Mesodermal cell (in vitro differentiated cells): Measurements from ENCODE around the gene ATP6V1G2.

Source experiments
- H3K27ac ChIP-seq: 2 replicates; pipeline ENCODE4 v1.7.0; 2013; ENCODE audit warnings: mild to moderate bottlenecking, low read depth, low read length, moderate library complexity; ENCODE audit not compliant: severe bottlenecking
- H3K36me3 ChIP-seq: 2 replicates; pipeline ENCODE4 v1.7.1; 2013; ENCODE audit warnings: mild to moderate bottlenecking, low read length, moderate library complexity; ENCODE audit not compliant: control insufficient read depth, insufficient read depth
- H3K4me1 ChIP-seq: one replicate; pipeline ENCODE4 v1.7.1; 2013; ENCODE audit warnings: mild to moderate bottlenecking, low read length; ENCODE audit not compliant: insufficient read depth, control insufficient read depth, poor library complexity, severe bottlenecking
- H3K4me3 ChIP-seq: 2 replicates; pipeline ENCODE4 v1.7.0; 2013; ENCODE audit warnings: low read length, control low read depth, mild to moderate bottlenecking; ENCODE audit not compliant: insufficient read depth, poor library complexity, severe bottlenecking; ENCODE audit errors: extremely low read depth
- H3K9me3 ChIP-seq: 2 replicates; pipeline ENCODE4 v1.7.1; 2013; ENCODE audit warnings: mild to moderate bottlenecking, low read length, moderate library complexity; ENCODE audit not compliant: control insufficient read depth
- WGBS, 2 experiments: methylation state at CpG; one replicate each; pipeline ENCODE4 v1.1.5; 2013; ENCODE audit warnings: missing lambda C conversion rate in 2 of 2; ENCODE audit not compliant: insufficient coverage in 2 of 2; 5-methylcytosine and 5-hydroxymethylcytosine counted together

ATP6V1G2 gene

DNA sequence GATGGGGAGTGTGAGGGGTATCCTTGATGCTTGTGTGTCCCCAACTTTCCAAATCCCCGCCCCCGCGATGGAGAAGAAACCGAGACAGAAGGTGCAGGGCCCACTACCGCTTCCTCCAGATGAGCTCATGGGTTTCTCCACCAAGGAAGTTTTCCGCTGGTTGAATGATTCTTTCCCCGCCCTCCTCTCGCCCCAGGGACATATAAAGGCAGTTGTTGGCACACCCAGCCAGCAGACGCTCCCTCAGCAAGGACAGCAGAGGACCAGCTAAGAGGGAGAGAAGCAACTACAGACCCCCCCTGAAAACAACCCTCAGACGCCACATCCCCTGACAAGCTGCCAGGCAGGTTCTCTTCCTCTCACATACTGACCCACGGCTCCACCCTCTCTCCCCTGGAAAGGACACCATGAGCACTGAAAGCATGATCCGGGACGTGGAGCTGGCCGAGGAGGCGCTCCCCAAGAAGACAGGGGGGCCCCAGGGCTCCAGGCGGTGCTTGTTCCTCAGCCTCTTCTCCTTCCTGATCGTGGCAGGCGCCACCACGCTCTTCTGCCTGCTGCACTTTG lies 29.0 kb upstream of the ATP6V1G2 start, which contains the start of gene TNF:
Gene TNF, plus strand, starts transcription at position 231 of the 567 bp plus-strand sequence. Its CDS starts 177 bp downstream, at position 408.
- Histone ChIP-seq H3K36me3 (no peaks in the 10 kb centered on the region), H3K4me1 (peaks cover 11% of the 10 kb centered on the region), H3K27ac (no peak within 1 kb of the TSS), H3K4me3 (no peak within 1 kb of the TSS), H3K9me3 (no peaks in the 10 kb centered on the region)
- WGBS, 2 experiments = 95 to 96% methylated on average over 14 to 18 of the region's 19 CpGs

DNA sequence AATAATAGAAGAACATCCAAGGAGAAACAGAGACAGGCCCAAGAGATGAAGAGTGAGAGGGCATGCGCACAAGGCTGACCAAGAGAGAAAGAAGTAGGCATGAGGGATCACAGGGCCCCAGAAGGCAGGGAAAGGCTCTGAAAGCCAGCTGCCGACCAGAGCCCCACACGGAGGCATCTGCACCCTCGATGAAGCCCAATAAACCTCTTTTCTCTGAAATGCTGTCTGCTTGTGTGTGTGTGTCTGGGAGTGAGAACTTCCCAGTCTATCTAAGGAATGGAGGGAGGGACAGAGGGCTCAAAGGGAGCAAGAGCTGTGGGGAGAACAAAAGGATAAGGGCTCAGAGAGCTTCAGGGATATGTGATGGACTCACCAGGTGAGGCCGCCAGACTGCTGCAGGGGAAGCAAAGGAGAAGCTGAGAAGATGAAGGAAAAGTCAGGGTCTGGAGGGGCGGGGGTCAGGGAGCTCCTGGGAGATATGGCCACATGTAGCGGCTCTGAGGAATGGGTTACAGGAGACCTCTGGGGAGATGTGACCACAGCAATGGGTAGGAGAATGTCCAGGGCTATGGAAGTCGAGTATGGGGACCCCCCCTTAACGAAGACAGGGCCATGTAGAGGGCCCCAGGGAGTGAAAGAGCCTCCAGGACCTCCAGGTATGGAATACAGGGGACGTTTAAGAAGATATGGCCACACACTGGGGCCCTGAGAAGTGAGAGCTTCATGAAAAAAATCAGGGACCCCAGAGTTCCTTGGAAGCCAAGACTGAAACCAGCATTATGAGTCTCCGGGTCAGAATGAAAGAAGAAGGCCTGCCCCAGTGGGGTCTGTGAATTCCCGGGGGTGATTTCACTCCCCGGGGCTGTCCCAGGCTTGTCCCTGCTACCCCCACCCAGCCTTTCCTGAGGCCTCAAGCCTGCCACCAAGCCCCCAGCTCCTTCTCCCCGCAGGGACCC lies 28.0 kb upstream of the ATP6V1G2 start:
- Histone ChIP-seq H3K4me1 (peaks cover 11% of the 10 kb centered on the region), H3K9me3 (no peaks in the 10 kb centered on the region), H3K4me3 (no peak overlapping the region), H3K27ac (no peak overlapping the region), H3K36me3 (no peaks in the 10 kb centered on the region)
- WGBS, 2 experiments = 91 to 92% methylated on average over 11 to 12 of the region's 14 CpGs

DNA sequence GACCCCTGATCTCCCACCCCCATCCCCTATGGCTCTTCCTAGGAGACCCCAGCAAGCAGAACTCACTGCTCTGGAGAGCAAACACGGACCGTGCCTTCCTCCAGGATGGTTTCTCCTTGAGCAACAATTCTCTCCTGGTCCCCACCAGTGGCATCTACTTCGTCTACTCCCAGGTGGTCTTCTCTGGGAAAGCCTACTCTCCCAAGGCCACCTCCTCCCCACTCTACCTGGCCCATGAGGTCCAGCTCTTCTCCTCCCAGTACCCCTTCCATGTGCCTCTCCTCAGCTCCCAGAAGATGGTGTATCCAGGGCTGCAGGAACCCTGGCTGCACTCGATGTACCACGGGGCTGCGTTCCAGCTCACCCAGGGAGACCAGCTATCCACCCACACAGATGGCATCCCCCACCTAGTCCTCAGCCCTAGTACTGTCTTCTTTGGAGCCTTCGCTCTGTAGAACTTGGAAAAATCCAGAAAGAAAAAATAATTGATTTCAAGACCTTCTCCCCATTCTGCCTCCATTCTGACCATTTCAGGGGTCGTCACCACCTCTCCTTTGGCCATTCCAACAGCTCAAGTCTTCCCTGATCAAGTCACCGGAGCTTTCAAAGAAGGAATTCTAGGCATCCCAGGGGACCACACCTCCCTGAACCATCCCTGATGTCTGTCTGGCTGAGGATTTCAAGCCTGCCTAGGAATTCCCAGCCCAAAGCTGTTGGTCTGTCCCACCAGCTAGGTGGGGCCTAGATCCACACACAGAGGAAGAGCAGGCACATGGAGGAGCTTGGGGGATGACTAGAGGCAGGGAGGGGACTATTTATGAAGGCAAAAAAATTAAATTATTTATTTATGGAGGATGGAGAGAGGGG lies 27.1 kb upstream of the ATP6V1G2 start:
- Histone ChIP-seq H3K36me3 (no peaks in the 10 kb centered on the region), H3K4me3 (no peak overlapping the region), H3K27ac (no peak overlapping the region), H3K4me1 (peaks cover 10% of the 10 kb centered on the region), H3K9me3 (no peaks in the 10 kb centered on the region)
- WGBS, 2 experiments = 86 to 88% methylated on average over 9 of the region's 9 CpGs

DNA sequence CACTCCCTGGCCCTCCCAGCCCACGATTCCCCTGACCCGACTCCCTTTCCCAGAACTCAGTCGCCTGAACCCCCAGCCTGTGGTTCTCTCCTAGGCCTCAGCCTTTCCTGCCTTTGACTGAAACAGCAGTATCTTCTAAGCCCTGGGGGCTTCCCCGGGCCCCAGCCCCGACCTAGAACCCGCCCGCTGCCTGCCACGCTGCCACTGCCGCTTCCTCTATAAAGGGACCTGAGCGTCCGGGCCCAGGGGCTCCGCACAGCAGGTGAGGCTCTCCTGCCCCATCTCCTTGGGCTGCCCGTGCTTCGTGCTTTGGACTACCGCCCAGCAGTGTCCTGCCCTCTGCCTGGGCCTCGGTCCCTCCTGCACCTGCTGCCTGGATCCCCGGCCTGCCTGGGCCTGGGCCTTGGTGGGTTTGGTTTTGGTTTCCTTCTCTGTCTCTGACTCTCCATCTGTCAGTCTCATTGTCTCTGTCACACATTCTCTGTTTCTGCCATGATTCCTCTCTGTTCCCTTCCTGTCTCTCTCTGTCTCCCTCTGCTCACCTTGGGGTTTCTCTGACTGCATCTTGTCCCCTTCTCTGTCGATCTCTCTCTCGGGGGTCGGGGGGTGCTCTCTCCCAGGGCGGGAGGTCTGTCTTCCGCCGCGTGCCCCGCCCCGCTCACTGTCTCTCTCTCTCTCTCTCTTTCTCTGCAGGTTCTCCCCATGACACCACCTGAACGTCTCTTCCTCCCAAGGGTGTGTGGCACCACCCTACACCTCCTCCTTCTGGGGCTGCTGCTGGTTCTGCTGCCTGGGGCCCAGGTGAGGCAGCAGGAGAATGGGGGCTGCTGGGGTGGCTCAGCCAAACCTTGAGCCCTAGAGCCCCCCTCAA lies 25.9 kb upstream of the ATP6V1G2 start, which contains the start of gene LTA:
Gene LTA, plus strand, starts transcription at position 249 of the 871 bp plus-strand sequence. Its CDS starts 454 bp downstream, at position 703.
- Histone ChIP-seq H3K27ac (no peak within 1 kb of the TSS), H3K4me1 (peaks cover 12% of the 10 kb centered on the region), H3K9me3 (no peaks in the 10 kb centered on the region), H3K4me3 (no peak within 1 kb of the TSS), H3K36me3 (no peaks in the 10 kb centered on the region)
- WGBS, 2 experiments = 90 to 95% methylated on average over 19 to 26 of the region's 27 CpGs

DNA sequence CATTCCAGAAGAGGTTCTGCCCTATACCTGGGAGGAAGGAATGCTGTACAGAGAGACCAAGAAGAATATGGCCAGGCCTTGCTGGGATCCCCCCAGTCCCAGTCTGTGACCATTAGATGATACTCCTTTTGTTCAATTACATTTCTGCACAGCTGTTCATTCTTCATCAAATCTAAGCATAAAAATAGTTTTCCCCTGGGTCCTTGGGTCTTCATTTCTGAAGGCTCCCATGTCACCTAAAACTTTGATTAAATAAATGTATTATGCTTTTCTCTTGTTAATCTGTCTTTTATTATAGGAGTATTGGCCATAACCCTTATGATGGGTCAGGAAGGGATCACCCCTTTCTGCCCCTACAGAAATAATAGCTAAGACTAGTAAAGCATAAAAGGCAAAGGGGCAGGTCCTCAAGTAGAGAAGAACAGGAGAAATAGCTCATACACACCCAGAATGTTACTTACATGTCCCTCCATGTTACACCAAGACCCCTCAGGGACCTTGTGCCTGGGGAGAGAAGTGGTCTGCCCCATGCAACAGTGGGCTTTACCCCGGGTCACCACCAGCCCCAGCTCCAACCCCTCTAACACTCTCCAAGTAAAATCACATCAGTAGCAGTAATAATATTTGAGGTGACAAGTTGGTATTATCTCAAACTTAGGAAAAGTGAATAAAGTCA lies 23.6 kb upstream of the ATP6V1G2 start:
- Histone ChIP-seq H3K36me3 (no peaks in the 10 kb centered on the region), H3K4me3 (no peak overlapping the region), H3K9me3 (no peaks in the 10 kb centered on the region), H3K27ac (no peak overlapping the region), H3K4me1 (peaks cover 8% of the 10 kb centered on the region)
- no CpG with 5 or more reads among the region's 1 CpG for WGBS, 2 experiments

DNA sequence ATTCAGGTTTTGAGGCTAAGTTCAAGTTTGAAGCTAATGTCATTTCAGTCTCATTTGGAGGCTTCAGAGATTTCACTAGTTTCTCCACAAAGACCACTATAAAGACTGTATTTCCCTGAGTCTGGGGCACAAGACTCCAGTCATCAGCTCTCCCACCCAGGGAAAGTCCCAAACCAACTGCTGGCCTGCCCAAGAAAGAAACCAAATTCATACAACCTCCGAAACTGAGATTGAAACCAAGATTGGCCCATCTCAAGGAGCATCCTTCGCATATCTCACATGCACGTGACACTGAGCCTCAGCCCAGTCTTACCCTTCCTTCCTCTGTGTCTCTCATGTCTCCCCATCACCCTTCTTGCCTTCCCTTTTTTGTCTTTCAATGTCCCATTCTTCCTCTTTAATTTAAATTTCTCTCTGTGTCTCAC lies 22.1 kb upstream of the ATP6V1G2 start:
- peaks cover 13% of the 10 kb centered on the region for H3K4me1 ChIP-seq
- WGBS, 2 experiments = 89 to 94% methylated on average over 3 of the region's 3 CpGs
- no peaks in the 10 kb centered on the region for H3K36me3 ChIP-seq
- H3K4me3 ChIP-seq = no peak overlapping the region
- H3K27ac ChIP-seq = no peak overlapping the region
- no peaks in the 10 kb centered on the region for H3K9me3 ChIP-seq

DNA sequence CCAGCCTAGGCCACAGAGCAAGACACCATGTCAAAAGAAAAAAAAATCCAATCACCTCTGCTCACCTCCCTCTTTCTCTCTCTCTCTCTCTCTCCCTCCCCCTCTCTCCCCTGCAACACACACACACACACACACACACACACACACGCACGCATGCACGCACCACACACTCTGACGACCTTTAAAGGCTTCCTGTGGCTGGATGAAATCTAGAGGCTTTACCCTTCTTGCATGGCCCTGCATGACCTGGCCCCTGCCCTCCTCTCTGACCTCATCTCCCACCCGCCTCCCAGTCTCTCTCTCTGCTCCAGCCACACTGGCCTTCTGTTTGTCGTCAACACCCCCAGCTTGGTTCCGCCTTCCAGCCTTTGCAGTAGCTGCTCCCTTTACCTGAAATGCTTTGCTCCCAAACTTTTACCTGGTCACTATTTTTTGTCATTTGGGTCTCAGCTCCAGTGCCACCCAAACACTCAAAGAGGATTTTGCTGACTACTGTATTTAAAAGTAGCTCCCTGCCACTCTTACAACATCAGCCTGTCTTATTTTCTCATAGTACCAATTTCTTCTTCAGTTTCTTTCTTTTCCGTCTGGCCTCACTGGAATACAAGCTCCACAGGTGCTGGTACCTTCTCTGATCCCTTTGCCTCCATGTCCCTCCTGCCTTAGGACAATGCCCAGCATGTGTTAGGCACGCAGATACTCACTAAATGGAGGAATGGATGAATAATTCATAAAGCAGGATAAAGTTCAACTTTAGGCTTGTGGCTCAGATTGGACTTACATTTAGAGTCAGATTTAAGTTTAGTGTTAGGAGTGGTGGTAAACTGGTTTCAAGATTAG lies 21.3 kb upstream of the ATP6V1G2 start:
- Histone ChIP-seq H3K4me3 (no peak overlapping the region), H3K4me1 (peaks cover 18% of the 10 kb centered on the region), H3K27ac (no peak overlapping the region), H3K9me3 (no peaks in the 10 kb centered on the region), H3K36me3 (no peaks in the 10 kb centered on the region)
- WGBS, 2 experiments = 66 to 70% methylated on average over 5 to 6 of the region's 9 CpGs

DNA sequence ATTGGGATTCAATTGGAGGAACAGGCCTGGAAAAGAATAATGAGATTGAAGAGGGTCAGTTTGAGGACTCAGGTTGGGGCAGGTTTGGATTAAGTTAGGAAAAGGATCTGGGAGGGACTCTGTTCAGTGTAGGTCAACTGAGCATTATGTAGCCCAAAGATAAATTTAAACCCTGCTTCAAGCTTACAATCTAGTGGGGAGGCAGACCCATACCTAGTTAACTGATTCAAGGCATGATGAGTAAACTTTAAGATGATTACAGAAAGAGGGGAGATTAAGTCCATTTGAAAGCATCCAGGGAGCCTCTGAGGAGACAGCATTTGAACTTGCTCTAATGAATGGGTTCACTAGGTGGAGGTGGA lies 14.3 kb upstream of the ATP6V1G2 start:
- Histone ChIP-seq H3K9me3 (no peaks in the 10 kb centered on the region), H3K36me3 (peaks cover 27% of the 10 kb centered on the region), H3K4me3 (no peak overlapping the region), H3K4me1 (peaks cover 42% of the 10 kb centered on the region), H3K27ac (peak overlapping the region; percentile 97)
